Neural cell (in vitro differentiated cells): ENCODE data around the gene NR5A1. TPM values are rescaled to one million over a fixed set of nuclear protein-coding genes. Genes with fewer than 3 reads are reported as not detected.

Experiments
- H2AFZ ChIP-seq: fragments of 200-600, 300-800 bp; sonication (generic), shearing (Covaris generic); 2 replicates; pipeline ENCODE4 v1.6.0; 2014; ENCODE audit warnings: low read depth, mild to moderate bottlenecking, antibody characterized with exemption, low read length, moderate library complexity
- H3F3A ChIP-seq: fragments of 200-600 bp; shearing (Covaris generic); 2 replicates; pipeline ENCODE4 v1.6.1; 2016; ENCODE audit warnings: mild to moderate bottlenecking, moderate library complexity, mixed read lengths, antibody characterized with exemption, low read length; ENCODE audit not compliant: insufficient read depth, poor library complexity, severe bottlenecking
- H3K27ac ChIP-seq: fragments of 200-600, 300-800 bp; sonication (generic), shearing (Covaris generic); 2 replicates; pipeline ENCODE4 v1.5.1; 2014; ENCODE audit warnings: mild to moderate bottlenecking, low read length, moderate library complexity
- H3K27me3 ChIP-seq: fragments of 300-800, 200-600 bp; sonication (generic), shearing (Covaris generic); 2 replicates; pipeline ENCODE4 v1.6.0; 2014; ENCODE audit warnings: mild to moderate bottlenecking, low read depth, low read length, moderate library complexity; ENCODE audit not compliant: insufficient read depth
- H3K36me3 ChIP-seq: fragments of 300-800, 200-600 bp; sonication (generic), shearing (Covaris generic); 2 replicates; pipeline ENCODE4 v1.5.1; 2014; ENCODE audit warnings: mild to moderate bottlenecking, antibody characterized with exemption, low read length, moderate library complexity; ENCODE audit not compliant: insufficient read depth
- H3K4me2 ChIP-seq: fragments of 300-800, 200-600 bp; sonication (generic), shearing (Covaris generic); 2 replicates; pipeline ENCODE4 v1.6.0; 2014; ENCODE audit warnings: mild to moderate bottlenecking, low read length
- H3K4me3 ChIP-seq: fragments of 300-800, 200-600 bp; sonication (generic), shearing (Covaris generic); 2 replicates; pipeline ENCODE4 v1.5.1; 2014; ENCODE audit warnings: mild to moderate bottlenecking, low read length, moderate library complexity
- H3K79me2 ChIP-seq: fragments of 200-600 bp; shearing (Covaris generic); replicated peaks from 2 replicates; pipeline ENCODE4 v1.6.0; 2014; ENCODE audit warnings: mild to moderate bottlenecking, low read length, moderate library complexity; ENCODE audit not compliant: insufficient read depth
- H3K9ac ChIP-seq: fragments of 300-800, 200-600 bp; sonication (generic), shearing (Covaris generic); 2 replicates; pipeline ENCODE4 v1.6.1; 2016; ENCODE audit warnings: mild to moderate bottlenecking, low read length, mixed read lengths
- H3K9me2 ChIP-seq: fragments of 200-600 bp; shearing (Covaris generic); 2 replicates; pipeline ENCODE4 v1.6.1; 2016; ENCODE audit warnings: mild to moderate bottlenecking, low read length, mixed read lengths; ENCODE audit not compliant: insufficient read depth
- H3K9me3 ChIP-seq: fragments of 200-600, 300-800 bp; sonication (generic), shearing (Covaris generic); 2 replicates; pipeline ENCODE4 v1.6.1; 2016; ENCODE audit warnings: mild to moderate bottlenecking, mixed run types, low read length, moderate library complexity, mixed read lengths
- H4K20me1 ChIP-seq: fragments of 200-600 bp; shearing (Covaris generic); 2 replicates; pipeline ENCODE4 v1.6.1; 2016; ENCODE audit warnings: mild to moderate bottlenecking, mixed run types; ENCODE audit not compliant: insufficient read depth
- CTCF ChIP-seq: fragments of 450-650 bp; IDR thresholded peaks from 2 replicates; pipeline ENCODE4 v1.5.1; 2014; ENCODE audit warnings: antibody characterized with exemption, mild to moderate bottlenecking, moderate library complexity; ENCODE audit not compliant: poor library complexity, severe bottlenecking
- EP300 ChIP-seq: fragments of 450-650 bp; conservative IDR thresholded peaks from 2 replicates; pipeline ENCODE4 v1.6.1; 2014; ENCODE audit warnings: antibody characterized with exemption, mild to moderate bottlenecking, moderate library complexity; ENCODE audit not compliant: poor library complexity, severe bottlenecking
- EZH2 ChIP-seq: fragments of 200-600, 300-800 bp; shearing (Covaris generic), sonication (generic); IDR thresholded peaks from 2 replicates; pipeline ENCODE4 v1.6.1; 2014; ENCODE audit warnings: antibody characterized with exemption, low read length, borderline replicate concordance, mild to moderate bottlenecking; ENCODE audit not compliant: insufficient read depth, poor library complexity, severe bottlenecking
- MXI1 ChIP-seq: fragments of 450-650 bp; conservative IDR thresholded peaks from 2 replicates; pipeline ENCODE4 v1.6.1; 2014; ENCODE audit warnings: antibody characterized with exemption, mild to moderate bottlenecking; ENCODE audit not compliant: poor library complexity, severe bottlenecking
- POLR2AphosphoS5 ChIP-seq: IDR thresholded peaks from 2 replicates; pipeline ENCODE4 v1.6.1; 2012
- RAD21 ChIP-seq: fragments of 450-650 bp; conservative IDR thresholded peaks from 2 replicates; pipeline ENCODE4 v1.6.1; 2014; ENCODE audit warnings: antibody characterized with exemption, mild to moderate bottlenecking, moderate library complexity
- REST ChIP-seq: IDR thresholded peaks from 2 replicates; pipeline ENCODE4 v1.6.1; 2012; ENCODE audit warnings: borderline replicate concordance
- SMC3 ChIP-seq: fragments of 450-650 bp; conservative IDR thresholded peaks from 2 replicates; pipeline ENCODE4 v1.6.1; 2014; ENCODE audit warnings: antibody characterized with exemption, mild to moderate bottlenecking, moderate library complexity; ENCODE audit not compliant: poor library complexity
- TAF1 ChIP-seq: IDR thresholded peaks from 2 replicates; pipeline ENCODE4 v1.6.1; 2012; ENCODE audit warnings: low read depth
- polyA plus RNA-seq: library from polyadenylated mRNA; depleted of rRNA; stranded (reverse); fragments of >200 nt; gene quantifications from 2 replicates; pipeline ENCODE4 v1.2.3, GENCODE V29; 2014

Gene NR5A1
- polyA plus RNA-seq, 1 donor from 2014 or later = 0.09 TPM

GRCh38 chr9:124496463-124496862 lies 10.7 kb downstream of the NR5A1 start:
- H3K9me2 ChIP-seq = no peaks in the 10 kb centered on the region
- no peak overlapping the region for H3K4me2 ChIP-seq
- no peak overlapping the region for H3K4me3 ChIP-seq
- H3F3A ChIP-seq = no peaks in the 10 kb centered on the region
- H3K36me3 ChIP-seq = no peaks in the 10 kb centered on the region
- no peaks in the 10 kb centered on the region for H3K9me3 ChIP-seq
- no peak overlapping the region for H2AFZ ChIP-seq
- H3K9ac ChIP-seq = no peak overlapping the region
- H3K79me2 ChIP-seq = no peaks in the 10 kb centered on the region
- H3K27ac ChIP-seq = no peak overlapping the region
- no peaks in the 10 kb centered on the region for H4K20me1 ChIP-seq
- peaks cover 9% of the 10 kb centered on the region for H3K27me3 ChIP-seq
- TF ChIP-seq MXI1 (no peak), SMC3 (no peak), TAF1 (no peak), EZH2 (no peak), CTCF (no peak), EP300 (no peak), RAD21 (no peak), REST (no peak), POLR2AphosphoS5 (no peak)

GRCh38 chr9:124496075-124496449 lies 11.1 kb downstream of the NR5A1 start:
- no peaks in the 10 kb centered on the region for H3K36me3 ChIP-seq
- H3K9me2 ChIP-seq = no peaks in the 10 kb centered on the region
- H3K9ac ChIP-seq = no peak overlapping the region
- peaks cover 5% of the 10 kb centered on the region for H3K27me3 ChIP-seq
- no peak overlapping the region for H3K4me3 ChIP-seq
- no peak overlapping the region for H3K4me2 ChIP-seq
- no peak overlapping the region for H2AFZ ChIP-seq
- no peaks in the 10 kb centered on the region for H4K20me1 ChIP-seq
- H3F3A ChIP-seq = no peaks in the 10 kb centered on the region
- no peak for TF ChIP-seq EP300
- TF ChIP-seq REST = no peak
- no peak for TF ChIP-seq POLR2AphosphoS5
- TF ChIP-seq RAD21 = no peak
- no peak for TF ChIP-seq MXI1
- TF ChIP-seq TAF1 = no peak
- no peak for TF ChIP-seq EZH2
- TF ChIP-seq CTCF = no peak
- TF ChIP-seq SMC3 = no peak
- H3K27ac ChIP-seq = no peak overlapping the region
- H3K79me2 ChIP-seq = no peaks in the 10 kb centered on the region
- no peaks in the 10 kb centered on the region for H3K9me3 ChIP-seq
